SH-SY5Y (cell line): ENCODE results near the gene BTBD9.

Experiments used
- GATA2 ChIP-seq: IDR thresholded peaks from 2 replicates; pipeline ENCODE4 v1.6.1; 2011; ENCODE audit warnings: mild to moderate bottlenecking, low read depth, low read length
- GATA3 ChIP-seq: IDR thresholded peaks from 2 replicates; pipeline ENCODE4 v1.6.1; 2011; ENCODE audit warnings: low read depth, mild to moderate bottlenecking, low read length, moderate library complexity

- TF ChIP-seq GATA3 (no peak), GATA2 (no peak)
Observed at GRCh38 chr6:38427492-38428210, 212.1 kb downstream of the BTBD9 start.
